ENCODE results near the gene DLX2. TPM values are rescaled to one million over a fixed set of nuclear protein-coding genes. Genes with fewer than 3 reads are reported as not detected.
A peak's percentile ranks its signal among the peaks of the same experiment; 100 is the strongest.

DLX2 gene
- total and polyA plus RNA-seq, 7 experiments from 2014 or later: 0.16 to 0.34 TPM; not detected in 5

DNA sequence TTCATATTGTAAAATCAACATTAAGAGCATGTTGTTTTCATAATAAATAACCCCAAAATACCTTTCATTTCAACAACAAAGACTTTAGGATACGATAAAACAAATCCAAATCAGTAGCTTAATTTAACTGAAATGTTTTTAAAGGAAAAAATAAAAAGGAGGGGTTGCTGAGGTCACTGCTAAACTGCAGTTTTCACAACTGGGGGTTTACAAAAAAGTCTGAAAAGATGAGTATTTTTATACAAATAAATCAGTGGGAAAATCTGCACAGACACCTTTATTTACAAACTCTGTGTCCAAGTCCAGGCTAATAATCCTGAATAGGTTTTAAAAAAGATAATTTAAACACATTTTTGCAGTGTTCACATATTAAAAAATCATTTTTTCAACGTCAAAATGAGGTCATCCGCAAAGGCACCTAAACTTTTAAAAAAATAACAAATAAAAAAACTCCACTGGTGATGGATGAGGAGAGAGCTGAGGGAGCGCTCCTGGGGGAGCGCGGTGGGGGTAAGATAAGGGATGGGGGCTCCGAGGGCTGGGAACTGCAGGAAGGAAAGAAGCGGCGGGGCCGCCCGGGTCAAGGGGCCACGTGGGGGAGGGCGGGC is 3.1 kb downstream of the DLX2 start:
- peaks cover 36 to 72% (median 53%) of the 10 kb centered on the region in 7 donors for H3K4me1 Mint-ChIP-seq
- peak overlapping the region in 1 of 9 donors; percentile 9 for H3K27ac Mint-ChIP-seq
- peaks cover 0 to 14% (median 2%) of the 10 kb centered on the region in 11 donors for H3K9me3 Mint-ChIP-seq
- intact Hi-C loops (cut with micrococcal nuclease): loop anchor here (5.0 to 10.0 kb wide), 11 partner anchors 157 to 1865 kb away; partner anchors contain the start of genes DYNC1I2 (in 1 of the 2), HAT1 (in 1 of the 2), PDK1 (in 1 of the 2) and SLC25A12 (in 1 of the 2)
- H3K9me3 ChIP-seq (ENCODE audit: control insufficient read depth in 2 of 3, low read length in 3 of 3): no peaks in the 10 kb centered on the region
- DNase-seq (no peak), ATAC-seq (no peak)
- POLR2A ChIA-PET: interaction anchor here (2.0 to 2.3 kb wide), 2 partner anchors 12 to 18 kb away, joined by 6 to 12 read pairs; no protein-coding TSS in a partner anchor
- H3K4me3 Mint-ChIP-seq: peak overlapping the region in 2 of 10 donors; percentile 21 to 50
- CTCF ChIA-PET: interaction anchor here (1.4 kb wide), 1 partner anchor 14 kb away, joined by 3 read pairs; no protein-coding TSS in a partner anchor
- H3K36me3 Mint-ChIP-seq: peaks cover 0 to 6% (median 4%) of the 10 kb centered on the region in 5 donors
- peaks cover 65 to 88% (median 69%) of the 10 kb centered on the region in 5 donors for H3K27me3 Mint-ChIP-seq
- H3K27me3 ChIP-seq (ENCODE audit: control insufficient read depth in 2 of 2, insufficient read depth in 2 of 2, low read length in 2 of 2): peaks cover 50 to 81% of the 10 kb centered on the region in 2 donors
- peaks cover 58 to 78% of the 10 kb centered on the region in 2 donors for H3K4me1 ChIP-seq (ENCODE audit: control insufficient read depth in 2 of 2, insufficient read depth in 2 of 2, low read length in 2 of 2)
- no peak overlapping the region for H3K27ac ChIP-seq (ENCODE audit: low read depth, low read length)
- H3K4me3 ChIP-seq (ENCODE audit: low read length): no peak overlapping the region
- H3K36me3 ChIP-seq (ENCODE audit: control insufficient read depth in 2 of 3, insufficient read depth in 3 of 3, low read length in 3 of 3): no peaks in the 10 kb centered on the region

DNA sequence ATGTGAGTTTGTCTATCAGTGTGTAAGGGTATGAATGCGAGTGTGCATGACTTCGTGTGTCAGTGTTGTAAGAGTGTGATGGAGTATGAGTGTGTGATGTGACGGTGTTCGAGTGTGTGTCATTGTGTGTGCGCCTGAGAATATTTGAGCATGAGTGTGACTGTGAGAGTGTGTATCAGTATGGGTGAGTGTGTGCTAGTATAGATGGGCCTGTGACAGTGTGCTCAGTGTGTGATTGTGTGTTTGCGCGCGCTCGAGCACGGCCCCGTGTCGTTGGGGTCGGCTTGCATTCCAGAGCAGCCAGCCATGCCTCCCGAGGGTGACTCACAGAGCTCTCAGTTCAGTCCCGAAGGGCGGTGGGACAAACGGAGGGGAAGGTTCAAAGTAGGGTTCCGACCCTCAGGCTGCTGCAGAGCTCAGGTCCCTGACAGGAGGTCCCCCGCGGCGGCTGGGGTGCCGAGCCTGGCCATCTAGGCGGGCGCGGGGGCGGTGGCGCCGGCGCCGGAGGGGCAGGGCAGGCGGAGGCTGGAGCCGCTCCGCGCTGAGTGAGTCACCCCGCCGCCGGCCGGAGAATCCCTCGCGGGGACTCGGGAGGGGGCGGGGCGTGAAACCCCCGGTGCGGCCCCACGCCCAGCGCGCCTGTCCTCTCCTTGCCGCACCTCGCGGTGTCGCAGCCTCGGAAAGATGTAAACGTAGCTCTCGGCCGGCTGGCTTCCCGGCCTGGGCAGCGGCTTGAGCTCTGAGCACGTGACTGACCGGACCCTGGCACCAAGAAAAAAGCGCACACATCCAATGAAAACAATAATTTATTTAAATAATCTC is 3.8 kb downstream of the DLX2 start:
- Mint-ChIP-seq H3K27ac (peak overlapping the region in 7 of 9 donors; percentile 3 to 75 (median 48)), H3K9me3 (peaks cover 0 to 10% (median 2%) of the 10 kb centered on the region in 11 donors), H3K27me3 (peaks cover 62 to 85% (median 68%) of the 10 kb centered on the region in 5 donors), H3K36me3 (peaks cover 0 to 6% (median 4%) of the 10 kb centered on the region in 5 donors), H3K4me1 (peaks cover 31 to 73% (median 52%) of the 10 kb centered on the region in 7 donors), H3K4me3 (peak overlapping the region; percentile 6 to 62 (median 52))
- Histone ChIP-seq H3K27me3 (ENCODE audit: control insufficient read depth in 2 of 2, insufficient read depth in 2 of 2, low read length in 2 of 2) (peaks cover 54 to 80% of the 10 kb centered on the region in 2 donors), H3K4me1 (ENCODE audit: control insufficient read depth in 2 of 2, insufficient read depth in 2 of 2, low read length in 2 of 2) (peaks cover 56 to 79% of the 10 kb centered on the region in 2 donors), H3K36me3 (ENCODE audit: control insufficient read depth in 2 of 3, insufficient read depth in 3 of 3, low read length in 3 of 3) (no peaks in the 10 kb centered on the region), H3K27ac (ENCODE audit: low read depth, low read length) (no peak overlapping the region), H3K9me3 (ENCODE audit: control insufficient read depth in 2 of 3, low read length in 3 of 3) (peaks cover 0 to under 1% (median 0%) of the 10 kb centered on the region in 3 experiments), H3K4me3 (ENCODE audit: low read length) (no peak overlapping the region)
- DNase-seq: peak in 5 of 9 donors; percentile 15 to 69 (median 24)
- peak; percentile 18 for ATAC-seq
- CTCF ChIA-PET: interaction anchor here (0.8 to 1.4 kb wide), 2 partner anchors 14 to 16 kb away, joined by 3 to 4 read pairs; no protein-coding TSS in a partner anchor
- intact Hi-C loops (cut with micrococcal nuclease): loop anchor here in 1 of 2 donors (5.0 kb wide), 1 partner anchor 1277 kb away; no protein-coding TSS in a partner anchor
- POLR2A ChIA-PET: interaction anchor here (2.0 to 2.3 kb wide), 2 partner anchors 11 to 17 kb away, joined by 6 to 12 read pairs; no protein-coding TSS in a partner anchor

GRCh38 chr2:172098287-172098649 is 4.4 kb downstream of the DLX2 start:
- intact Hi-C loops (cut with micrococcal nuclease): loop anchor here in 1 of 2 donors (5.0 kb wide), 1 partner anchor 1276 kb away; no protein-coding TSS in a partner anchor
- ChIA-PET POLR2A (interaction anchor here (2.0 to 2.3 kb wide), 2 partner anchors 10 to 16 kb away, joined by 6 to 12 read pairs; no protein-coding TSS in a partner anchor), CTCF (interaction anchor here (0.8 to 1.4 kb wide), 2 partner anchors 15 kb away, joined by 3 to 4 read pairs; no protein-coding TSS in a partner anchor)
- ATAC-seq: no peak
- peaks cover 0 to 11% (median 2%) of the 10 kb centered on the region in 11 donors for H3K9me3 Mint-ChIP-seq
- no peak overlapping the region for H3K27ac ChIP-seq (ENCODE audit: low read depth, low read length)
- peak overlapping the region in 6 of 9 donors; percentile 3 to 75 (median 52) for H3K27ac Mint-ChIP-seq
- H3K4me3 Mint-ChIP-seq: peak overlapping the region; percentile 6 to 62 (median 52)
- H3K4me3 ChIP-seq (ENCODE audit: low read length): no peak overlapping the region
- H3K36me3 ChIP-seq (ENCODE audit: control insufficient read depth in 2 of 3, insufficient read depth in 3 of 3, low read length in 3 of 3): no peaks in the 10 kb centered on the region
- peaks cover 0 to 6% (median 4%) of the 10 kb centered on the region in 5 donors for H3K36me3 Mint-ChIP-seq
- DNase-seq: peak in 1 of 9 donors; percentile 10
- peaks cover 0 to 3% (median 0%) of the 10 kb centered on the region in 3 experiments for H3K9me3 ChIP-seq (ENCODE audit: control insufficient read depth in 2 of 3, low read length in 3 of 3)
- H3K4me1 Mint-ChIP-seq: peaks cover 28 to 71% (median 52%) of the 10 kb centered on the region in 7 donors
- peaks cover 62 to 85% (median 68%) of the 10 kb centered on the region in 5 donors for H3K27me3 Mint-ChIP-seq
- peaks cover 58 to 81% of the 10 kb centered on the region in 2 donors for H3K27me3 ChIP-seq (ENCODE audit: control insufficient read depth in 2 of 2, insufficient read depth in 2 of 2, low read length in 2 of 2)
- H3K4me1 ChIP-seq (ENCODE audit: control insufficient read depth in 2 of 2, insufficient read depth in 2 of 2, low read length in 2 of 2): peaks cover 50 to 77% of the 10 kb centered on the region in 2 donors

- Histone ChIP-seq H3K4me1 (ENCODE audit: control insufficient read depth in 2 of 2, insufficient read depth in 2 of 2, low read length in 2 of 2) (peaks cover 44 to 70% of the 10 kb centered on the region in 2 donors), H3K27ac (ENCODE audit: low read depth, low read length) (no peak overlapping the region), H3K4me3 (ENCODE audit: low read length) (no peak overlapping the region), H3K36me3 (ENCODE audit: control insufficient read depth in 2 of 3, insufficient read depth in 3 of 3, low read length in 3 of 3) (no peaks in the 10 kb centered on the region), H3K9me3 (ENCODE audit: control insufficient read depth in 2 of 3, low read length in 3 of 3) (peaks cover 0 to 3% (median 0%) of the 10 kb centered on the region in 3 experiments), H3K27me3 (ENCODE audit: control insufficient read depth in 2 of 2, insufficient read depth in 2 of 2, low read length in 2 of 2) (peaks cover 60 to 87% of the 10 kb centered on the region in 2 donors)
- H3K27me3 Mint-ChIP-seq: peaks cover 64 to 86% (median 69%) of the 10 kb centered on the region in 5 donors
- ATAC-seq (no peak), DNase-seq (peak in 1 of 9 donors; percentile 16)
- peaks cover 28 to 69% (median 51%) of the 10 kb centered on the region in 7 donors for H3K4me1 Mint-ChIP-seq
- peak overlapping the region in 8 of 10 donors; percentile 10 to 84 (median 52) for H3K4me3 Mint-ChIP-seq
- intact Hi-C loops (cut with micrococcal nuclease): loop anchor here in 1 of 2 donors (5.0 kb wide), 1 partner anchor 1275 kb away; no protein-coding TSS in a partner anchor
- peaks cover 0 to 12% (median 2%) of the 10 kb centered on the region in 11 donors for H3K9me3 Mint-ChIP-seq
- ChIA-PET CTCF (no interaction called here), POLR2A (interaction anchor here (0.6 to 1.0 kb wide), 2 partner anchors 10 to 356 kb away, joined by 3 read pairs; no protein-coding TSS in a partner anchor)
- H3K27ac Mint-ChIP-seq: peak overlapping the region in 1 of 9 donors; percentile 52
- H3K36me3 Mint-ChIP-seq: peaks cover 0 to 8% (median 4%) of the 10 kb centered on the region in 5 donors
These were observed 5.1 kb downstream of the DLX2 start for GRCh38 chr2:172097557-172098131.

DNA sequence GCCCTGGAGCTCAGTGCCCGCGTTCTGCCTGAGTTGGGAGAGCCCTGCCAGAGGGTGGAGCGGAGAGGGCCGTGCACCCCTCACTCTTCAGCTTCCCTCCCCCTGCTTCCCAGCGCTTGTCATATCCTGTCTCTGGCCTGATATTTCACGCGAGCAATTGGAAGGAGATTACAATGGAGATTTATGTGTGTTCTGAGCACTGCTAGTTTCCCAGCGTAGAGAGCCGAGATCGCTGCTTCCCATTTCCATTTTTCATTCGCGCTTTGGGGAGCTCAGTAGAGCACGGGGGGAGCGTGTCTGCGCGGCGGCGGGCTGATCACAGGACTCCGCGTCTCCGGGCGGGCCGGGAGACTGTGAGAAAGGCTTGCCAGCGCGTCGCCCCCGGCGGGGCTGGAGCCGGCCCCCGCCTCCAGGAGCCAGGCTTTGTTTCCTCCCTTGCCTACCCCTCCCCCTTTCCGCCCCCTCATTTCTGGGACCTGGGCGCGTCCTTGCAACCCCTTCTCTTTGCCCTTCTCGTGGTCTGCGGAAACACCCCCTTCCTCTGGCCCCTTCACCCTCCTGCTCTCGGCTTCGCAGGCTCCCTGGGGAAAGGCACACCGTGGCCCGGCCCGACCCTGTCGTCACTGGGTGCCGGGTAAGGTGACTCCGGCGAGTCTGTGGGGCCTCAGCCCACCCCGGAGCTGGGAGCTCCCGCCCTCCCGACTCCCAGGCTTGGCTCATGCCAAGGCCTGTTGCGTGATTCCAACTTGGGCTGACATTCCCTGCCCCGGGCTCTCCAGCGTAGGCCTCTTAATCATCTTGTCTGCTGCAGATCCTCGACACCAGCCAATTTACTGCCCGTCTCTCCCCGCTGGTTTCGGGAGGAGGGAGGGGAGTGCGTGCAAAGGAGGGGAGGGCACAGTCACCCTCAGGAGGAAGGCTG is 5.8 kb downstream of the DLX2 start:
- peak overlapping the region in 4 of 9 donors; percentile 40 to 89 (median 56) for H3K27ac Mint-ChIP-seq

More for the DNA sequence above, 5.8 kb downstream of the DLX2 start:
- peaks cover 0 to 8% (median 4%) of the 10 kb centered on the region in 5 donors for H3K36me3 Mint-ChIP-seq
- DNase-seq: peak in 4 of 9 donors; percentile 15 to 34 (median 29)
- Histone ChIP-seq H3K9me3 (ENCODE audit: control insufficient read depth in 2 of 3, low read length in 3 of 3) (peaks cover 0 to 3% (median 0%) of the 10 kb centered on the region in 3 experiments), H3K4me1 (ENCODE audit: control insufficient read depth in 2 of 2, insufficient read depth in 2 of 2, low read length in 2 of 2) (peaks cover 42 to 67% of the 10 kb centered on the region in 2 donors), H3K27me3 (ENCODE audit: control insufficient read depth in 2 of 2, insufficient read depth in 2 of 2, low read length in 2 of 2) (peaks cover 61 to 93% of the 10 kb centered on the region in 2 donors), H3K36me3 (ENCODE audit: control insufficient read depth in 2 of 3, insufficient read depth in 3 of 3, low read length in 3 of 3) (no peaks in the 10 kb centered on the region), H3K4me3 (ENCODE audit: low read length) (peak overlapping the region; percentile 25), H3K27ac (ENCODE audit: low read depth, low read length) (no peak overlapping the region)
- ATAC-seq: no peak
- CTCF ChIA-PET: interaction anchor here (0.9 to 2.0 kb wide), 2 partner anchors 365 to 617 kb away, joined by 3 to 7 read pairs; no protein-coding TSS in a partner anchor
- intact Hi-C loops (cut with micrococcal nuclease): loop anchor here in 1 of 2 donors (5.0 kb wide), 1 partner anchor 1275 kb away; no protein-coding TSS in a partner anchor
- peaks cover 64 to 87% (median 72%) of the 10 kb centered on the region in 5 donors for H3K27me3 Mint-ChIP-seq
- peak overlapping the region; percentile 38 to 84 (median 76) for H3K4me3 Mint-ChIP-seq
- H3K4me1 Mint-ChIP-seq: peaks cover 23 to 62% (median 46%) of the 10 kb centered on the region in 7 donors
- POLR2A ChIA-PET: interaction anchor here (0.6 to 2.6 kb wide), 4 partner anchors 9 to 357 kb away, joined by 3 to 10 read pairs (median 3); no protein-coding TSS in a partner anchor
- peaks cover 0 to 16% (median 2%) of the 10 kb centered on the region in 11 donors for H3K9me3 Mint-ChIP-seq
